ENCODE results near the gene FAM222A.

GRCh38 chr12:109681986-109682707 lies 31.5 kb upstream of the FAM222A start:
- TF ChIP-seq CTCF (IDR thresholded peaks at IDR 0.05; ENCODE audit: low read depth, low read length, poor library complexity, severe bottlenecking) (no peak), EZH2phosphoT487 (IDR thresholded peaks at IDR 0.05; ENCODE audit: borderline replicate concordance, low read length) (no peak)
